ENCODE measurements around the gene RELN. TPM values are rescaled to one million over a fixed set of nuclear protein-coding genes. Genes with fewer than 3 reads are reported as not detected.
"Not testable (repeated sequence)": the region's sequence is repeated elsewhere in the genome, so short reads cannot be mapped to it uniquely, and the experiment has no call there.

The RELN gene
- 1 to 10 TPM; 1.1 to 1.4 TPM for total RNA-seq

DNA sequence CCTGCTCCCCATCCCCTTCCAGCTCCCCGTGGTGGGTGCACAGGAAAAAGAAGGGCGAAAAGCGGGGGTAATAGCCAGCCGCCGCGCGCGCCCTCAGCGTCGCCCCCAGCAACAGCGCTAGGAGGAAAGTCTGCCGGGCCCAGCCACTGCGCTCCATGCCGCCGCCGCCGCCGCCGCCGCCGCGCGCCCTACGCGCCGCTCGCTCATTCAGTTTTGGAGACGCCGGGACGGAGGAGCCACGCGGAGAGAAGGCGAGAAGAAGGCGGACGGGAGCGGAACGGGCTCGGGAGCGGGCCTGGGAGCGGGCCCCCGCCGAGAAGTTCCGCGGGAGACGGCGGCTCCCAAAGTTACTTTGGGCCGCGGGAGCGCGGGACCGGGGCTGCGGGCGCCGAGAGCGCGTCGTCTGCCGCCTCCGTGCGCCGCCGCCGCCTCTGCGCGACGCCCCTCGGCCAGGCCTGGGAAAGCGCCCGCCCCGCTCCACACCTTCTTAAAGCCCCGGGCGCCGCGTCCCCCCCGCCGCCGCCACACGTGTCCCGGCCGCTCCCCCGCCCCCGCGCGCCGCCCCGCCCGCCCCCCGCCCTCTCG, at the start of gene RELN:
Gene RELN, minus strand, starts transcription at position 459 of the 585 bp plus-strand sequence. Its CDS starts 302 bp downstream, at position 157.
- no peak for DNase-seq

GRCh38 chr7:104038136-104038535, 48.7 kb upstream of the RELN start:
- Histone ChIP-seq H3K9ac (ENCODE audit: low read depth in 2 of 2, low read length in 2 of 2) (no peak overlapping the region), H3K9me3 (no peaks in the 10 kb centered on the region), H3K27me3 (no peaks in the 10 kb centered on the region), H3K4me3 (no peak overlapping the region), H3K36me3 (no peaks in the 10 kb centered on the region), H3K27ac (no peak overlapping the region), H3K4me1 (no peaks in the 10 kb centered on the region)
- TF ChIP-seq, protein P1, sequence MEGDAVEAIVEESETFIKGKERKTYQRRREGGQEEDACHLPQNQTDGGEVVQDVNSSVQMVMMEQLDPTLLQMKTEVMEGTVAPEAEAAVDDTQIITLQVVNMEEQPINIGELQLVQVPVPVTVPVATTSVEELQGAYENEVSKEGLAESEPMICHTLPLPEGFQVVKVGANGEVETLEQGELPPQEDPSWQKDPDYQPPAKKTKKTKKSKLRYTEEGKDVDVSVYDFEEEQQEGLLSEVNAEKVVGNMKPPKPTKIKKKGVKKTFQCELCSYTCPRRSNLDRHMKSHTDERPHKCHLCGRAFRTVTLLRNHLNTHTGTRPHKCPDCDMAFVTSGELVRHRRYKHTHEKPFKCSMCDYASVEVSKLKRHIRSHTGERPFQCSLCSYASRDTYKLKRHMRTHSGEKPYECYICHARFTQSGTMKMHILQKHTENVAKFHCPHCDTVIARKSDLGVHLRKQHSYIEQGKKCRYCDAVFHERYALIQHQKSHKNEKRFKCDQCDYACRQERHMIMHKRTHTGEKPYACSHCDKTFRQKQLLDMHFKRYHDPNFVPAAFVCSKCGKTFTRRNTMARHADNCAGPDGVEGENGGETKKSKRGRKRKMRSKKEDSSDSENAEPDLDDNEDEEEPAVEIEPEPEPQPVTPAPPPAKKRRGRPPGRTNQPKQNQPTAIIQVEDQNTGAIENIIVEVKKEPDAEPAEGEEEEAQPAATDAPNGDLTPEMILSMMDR (IDR thresholded peaks at IDR 0.05), result no peak
- intact Hi-C loops (cut with DNase I), result no loop called here
- no peak for DNase-seq

More for the DNA sequence above, at the start of gene RELN:
- no peaks in the 10 kb centered on the region for H3K36me3 ChIP-seq
- no peak within 1 kb of the TSS for H3K9ac ChIP-seq (ENCODE audit: low read depth in 2 of 2, low read length in 2 of 2)
- peak within 1 kb of the TSS; percentile 13 for H3K4me3 ChIP-seq
- H3K4me1 ChIP-seq, result no peaks in the 10 kb centered on the region
- H3K27ac ChIP-seq, result no peak within 1 kb of the TSS
- TF ChIP-seq, protein P1 (IDR thresholded peaks at IDR 0.05), result no peak
- peaks cover 42% of the 10 kb centered on the region for H3K27me3 ChIP-seq
- intact Hi-C loops (cut with DNase I), result no loop called here
- H3K9me3 ChIP-seq, result no peaks in the 10 kb centered on the region

DNA sequence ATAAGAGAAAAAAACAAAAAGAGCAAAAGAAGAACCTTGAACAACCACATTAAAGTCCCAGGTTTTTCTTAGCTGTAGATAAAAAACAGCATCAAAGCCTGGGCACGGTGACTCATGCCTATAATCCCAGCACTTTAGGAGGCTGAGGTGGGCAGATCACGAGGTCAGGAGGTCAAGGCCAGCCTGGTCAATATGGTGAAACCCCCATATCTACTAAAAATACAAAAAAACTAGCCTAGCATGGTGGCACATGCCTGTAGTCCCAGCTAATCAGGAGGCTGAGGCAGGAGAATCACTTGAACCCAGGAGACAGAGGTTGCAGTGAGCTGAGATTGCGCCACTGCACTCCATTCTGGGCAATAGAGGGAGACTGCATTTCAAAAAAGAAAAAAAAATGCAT, 47.4 kb upstream of the RELN start:
- H3K36me3 ChIP-seq; H3K9ac ChIP-seq (ENCODE audit: low read depth in 2 of 2, low read length in 2 of 2); H3K4me3 ChIP-seq; DNase-seq; intact Hi-C loops (cut with DNase I); H3K27ac ChIP-seq; H3K27me3 ChIP-seq; H3K4me1 ChIP-seq; H3K9me3 ChIP-seq: not testable (repeated sequence)

DNA sequence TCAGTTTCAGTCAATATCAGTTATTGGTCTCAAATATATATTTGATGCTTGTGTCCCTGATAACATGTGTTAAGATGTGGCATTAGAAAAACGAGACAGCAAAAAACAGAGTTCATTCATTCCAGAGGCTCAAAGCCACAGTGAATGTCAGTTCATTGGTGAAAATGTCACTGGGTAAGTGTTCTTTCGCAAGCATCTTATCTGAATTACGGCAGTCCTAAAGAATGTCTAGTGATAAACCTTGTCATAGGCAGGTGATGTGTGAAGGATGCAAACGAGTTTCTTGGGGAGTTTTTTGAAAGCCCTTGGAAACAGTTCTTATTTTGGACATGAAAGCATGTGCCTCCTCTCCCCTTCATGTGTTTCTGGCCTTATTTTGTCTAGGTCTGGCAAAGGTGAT, 45.9 kb upstream of the RELN start:
- Histone ChIP-seq H3K4me3 (no peak overlapping the region), H3K27ac (no peak overlapping the region), H3K9me3 (no peaks in the 10 kb centered on the region), H3K27me3 (no peaks in the 10 kb centered on the region), H3K36me3 (no peaks in the 10 kb centered on the region), H3K9ac (ENCODE audit: low read depth in 2 of 2, low read length in 2 of 2) (no peak overlapping the region), H3K4me1 (no peaks in the 10 kb centered on the region)
- intact Hi-C loops (cut with DNase I), result no loop called here
- no peak for DNase-seq
- TF ChIP-seq, protein P1 (IDR thresholded peaks at IDR 0.05), result no peak

DNA sequence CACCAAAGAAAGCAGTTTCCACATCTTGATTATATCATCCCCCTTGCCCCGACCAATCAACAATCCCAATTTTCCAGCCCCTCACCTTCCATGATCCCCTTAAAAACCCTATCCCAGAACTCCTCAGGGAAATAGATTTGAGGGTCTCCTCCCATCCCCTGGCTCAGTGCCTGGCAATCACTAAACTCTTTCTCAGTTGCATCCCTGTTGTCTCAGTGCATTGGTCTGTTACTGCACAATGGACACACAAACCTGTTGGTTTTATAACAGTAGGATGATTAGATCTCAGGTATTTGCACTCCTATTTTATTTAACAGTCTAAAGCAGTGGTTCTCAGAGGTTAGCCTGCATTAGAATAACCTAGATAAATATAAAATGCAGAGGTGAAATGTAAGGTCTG, 45.2 kb upstream of the RELN start:
- no peak overlapping the region for H3K27ac ChIP-seq
- TF ChIP-seq, protein P1 (IDR thresholded peaks at IDR 0.05), result no peak
- no peak overlapping the region for H3K9ac ChIP-seq (ENCODE audit: low read depth in 2 of 2, low read length in 2 of 2)
- no peaks in the 10 kb centered on the region for H3K36me3 ChIP-seq
- H3K4me1 ChIP-seq, result no peaks in the 10 kb centered on the region
- H3K4me3 ChIP-seq, result no peak overlapping the region
- intact Hi-C loops (cut with DNase I), result no loop called here
- no peaks in the 10 kb centered on the region for H3K27me3 ChIP-seq
- no peak for DNase-seq
- no peaks in the 10 kb centered on the region for H3K9me3 ChIP-seq

DNA sequence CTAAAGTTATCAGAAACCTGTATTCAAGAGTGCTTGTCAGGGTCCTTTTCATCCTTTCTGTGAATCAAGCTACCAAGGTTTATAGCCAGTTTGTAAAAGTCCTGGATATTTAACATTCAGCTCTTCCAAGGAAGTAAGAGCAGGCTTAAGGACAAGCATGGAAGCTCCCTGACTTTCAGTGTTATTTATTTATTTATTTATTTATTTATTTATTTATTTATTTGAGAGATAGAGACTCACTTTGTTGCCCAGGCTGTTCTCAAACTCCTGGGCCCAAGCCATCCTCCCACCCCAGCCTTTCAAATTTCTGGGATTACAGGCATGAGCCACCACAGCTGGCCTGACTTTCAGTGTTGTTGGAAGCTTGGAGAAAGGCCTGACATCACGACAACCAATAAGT, 44.4 kb upstream of the RELN start:
- Histone ChIP-seq H3K4me3 (no peak overlapping the region), H3K4me1 (no peaks in the 10 kb centered on the region), H3K36me3 (no peaks in the 10 kb centered on the region), H3K9me3 (no peaks in the 10 kb centered on the region), H3K27ac (no peak overlapping the region), H3K27me3 (no peaks in the 10 kb centered on the region), H3K9ac (ENCODE audit: low read depth in 2 of 2, low read length in 2 of 2) (no peak overlapping the region)
- TF ChIP-seq, protein P1 (IDR thresholded peaks at IDR 0.05), result no peak
- DNase-seq, result no peak
- intact Hi-C loops (cut with DNase I), result no loop called here
